Measurements from ENCODE around the gene FAM53B. TPM values are rescaled to one million over a fixed set of nuclear protein-coding genes. Genes with fewer than 3 reads are reported as not detected.

Gene FAM53B
- total and polyA plus RNA-seq, 4 experiments from 2014 or later = 7.3 to 60.7 (median 49.9) TPM

GRCh38 chr10:124644771-124645415 is 99.3 kb downstream of the FAM53B start:
- CTCF ChIA-PET (ENCODE audit: partially characterized antibody) = interaction anchor here (1.3 to 10.4 kb wide), 6 partner anchors 14 to 114 kb away, joined by 4 to 186 read pairs (median 27); no protein-coding TSS in a partner anchor
- Histone ChIP-seq H3K9me3 (ENCODE audit: control insufficient read depth in 1 of 2, low read length in 2 of 2) (no peaks in the 10 kb centered on the region), H3K36me3 (ENCODE audit: insufficient read depth, low read length) (peaks cover 12% of the 10 kb centered on the region), H3K4me3 (ENCODE audit: low read length in 2 of 2) (no peak overlapping the region), H3K4me1 (ENCODE audit: insufficient read depth, low read length) (peaks cover 95% of the 10 kb centered on the region), H3K27ac (ENCODE audit: low read depth, low read length) (peak overlapping the region; percentile 3), H3K27me3 (ENCODE audit: insufficient read depth, low read length) (no peaks in the 10 kb centered on the region)
- H3K4me3 Mint-ChIP-seq = peak overlapping the region in 3 of 8 donors; percentile 15 to 35 (median 35)
- peak in 1 of 5 donors; percentile 28 for DNase-seq
- H3K27me3 Mint-ChIP-seq = no peaks in the 10 kb centered on the region
- peaks cover 70 to 100% (median 90%) of the 10 kb centered on the region in 4 donors for H3K4me1 Mint-ChIP-seq
- H3K27ac Mint-ChIP-seq = peak overlapping the region; percentile 55 to 92 (median 77)
- intact Hi-C loops (cut with micrococcal nuclease) = no loop called here
- POLR2A ChIA-PET (ENCODE audit: partially characterized antibody) = interaction anchor here (1.0 to 15.2 kb wide), 7 partner anchors 16 to 96 kb away, joined by 3 to 439 read pairs (median 8); no protein-coding TSS in a partner anchor
- H3K36me3 Mint-ChIP-seq = peaks cover 7 to 26% of the 10 kb centered on the region in 2 donors
- H3K9me3 Mint-ChIP-seq = peaks cover 0 to 2% (median 0%) of the 10 kb centered on the region in 8 donors

GRCh38 chr10:124644236-124644635 is 99.9 kb downstream of the FAM53B start:
- H3K36me3 Mint-ChIP-seq = peaks cover 7 to 26% of the 10 kb centered on the region in 2 donors
- H3K36me3 ChIP-seq (ENCODE audit: insufficient read depth, low read length) = peaks cover 12% of the 10 kb centered on the region
- intact Hi-C loops (cut with micrococcal nuclease) = no loop called here
- H3K9me3 ChIP-seq (ENCODE audit: control insufficient read depth in 1 of 2, low read length in 2 of 2) = no peaks in the 10 kb centered on the region
- H3K27ac Mint-ChIP-seq = peak overlapping the region in 6 of 7 donors; percentile 59 to 92 (median 80)
- H3K4me1 Mint-ChIP-seq = peaks cover 68 to 100% (median 89%) of the 10 kb centered on the region in 4 donors
- peaks cover 0 to 2% (median 0%) of the 10 kb centered on the region in 8 donors for H3K9me3 Mint-ChIP-seq
- H3K4me1 ChIP-seq (ENCODE audit: insufficient read depth, low read length) = peaks cover 95% of the 10 kb centered on the region
- peak in 1 of 5 donors; percentile 13 for DNase-seq
- peak overlapping the region in 3 of 8 donors; percentile 17 to 42 (median 35) for H3K4me3 Mint-ChIP-seq
- ChIA-PET POLR2A (ENCODE audit: partially characterized antibody) (interaction anchor here (0.7 to 15.2 kb wide), 8 partner anchors 15 to 97 kb away, joined by 3 to 439 read pairs (median 4); no protein-coding TSS in a partner anchor), CTCF (ENCODE audit: partially characterized antibody) (interaction anchor here (1.2 to 10.4 kb wide), 8 partner anchors 18 to 114 kb away, joined by 3 to 186 read pairs (median 10); no protein-coding TSS in a partner anchor)
- H3K27me3 Mint-ChIP-seq = no peaks in the 10 kb centered on the region
- no peak overlapping the region for H3K4me3 ChIP-seq (ENCODE audit: low read length in 2 of 2)
- H3K27me3 ChIP-seq (ENCODE audit: insufficient read depth, low read length) = no peaks in the 10 kb centered on the region
- H3K27ac ChIP-seq (ENCODE audit: low read depth, low read length) = peak overlapping the region; percentile 0

- Mint-ChIP-seq H3K27ac (peak overlapping the region in 5 of 7 donors; percentile 59 to 95 (median 88)), H3K9me3 (peaks cover 0 to 2% (median 0%) of the 10 kb centered on the region in 8 donors), H3K36me3 (peaks cover 7 to 23% of the 10 kb centered on the region in 2 donors), H3K4me3 (peak overlapping the region in 1 of 8 donors; percentile 44), H3K27me3 (no peaks in the 10 kb centered on the region), H3K4me1 (peaks cover 60 to 100% (median 87%) of the 10 kb centered on the region in 4 donors)
- CTCF ChIA-PET (ENCODE audit: partially characterized antibody) = interaction anchor here (0.8 to 10.4 kb wide), 10 partner anchors 17 to 113 kb away, joined by 3 to 186 read pairs (median 8); no protein-coding TSS in a partner anchor
- Histone ChIP-seq H3K27ac (ENCODE audit: low read depth, low read length) (no peak overlapping the region), H3K4me1 (ENCODE audit: insufficient read depth, low read length) (peaks cover 95% of the 10 kb centered on the region), H3K27me3 (ENCODE audit: insufficient read depth, low read length) (no peaks in the 10 kb centered on the region), H3K9me3 (ENCODE audit: control insufficient read depth in 1 of 2, low read length in 2 of 2) (no peaks in the 10 kb centered on the region), H3K4me3 (ENCODE audit: low read length in 2 of 2) (no peak overlapping the region), H3K36me3 (ENCODE audit: insufficient read depth, low read length) (peaks cover 12% of the 10 kb centered on the region)
- intact Hi-C loops (cut with micrococcal nuclease) = no loop called here
- POLR2A ChIA-PET (ENCODE audit: partially characterized antibody) = interaction anchor here (0.8 to 15.2 kb wide), 7 partner anchors 14 to 98 kb away, joined by 3 to 439 read pairs (median 4); no protein-coding TSS in a partner anchor
- DNase-seq = peak in 1 of 5 donors; percentile 33
Measured at GRCh38 chr10:124643330-124644009, 100.7 kb downstream of the FAM53B start.

- peak overlapping the region in 5 of 8 donors; percentile 9 to 87 (median 41) for H3K4me3 Mint-ChIP-seq
- H3K4me1 Mint-ChIP-seq = peaks cover 60 to 100% (median 87%) of the 10 kb centered on the region in 4 donors
Measured at GRCh38 chr10:124642088-124642710, 102.0 kb downstream of the FAM53B start.

GRCh38 chr10:124641282-124642087 is 102.7 kb downstream of the FAM53B start:
- Histone ChIP-seq H3K9me3 (ENCODE audit: control insufficient read depth in 1 of 2, low read length in 2 of 2) (no peaks in the 10 kb centered on the region), H3K36me3 (ENCODE audit: insufficient read depth, low read length) (peaks cover 12% of the 10 kb centered on the region), H3K27ac (ENCODE audit: low read depth, low read length) (peak overlapping the region; percentile 36), H3K27me3 (ENCODE audit: insufficient read depth, low read length) (no peaks in the 10 kb centered on the region), H3K4me1 (ENCODE audit: insufficient read depth, low read length) (peaks cover 95% of the 10 kb centered on the region), H3K4me3 (ENCODE audit: low read length in 2 of 2) (peak overlapping the region in 1 of 2 donors; percentile 17)
- Mint-ChIP-seq H3K27ac (peak overlapping the region; percentile 89 to 97 (median 95)), H3K4me3 (peak overlapping the region; percentile 4 to 87 (median 81)), H3K9me3 (peaks cover 0 to 2% (median 0%) of the 10 kb centered on the region in 8 donors), H3K4me1 (peaks cover 58 to 100% (median 87%) of the 10 kb centered on the region in 4 donors), H3K27me3 (no peaks in the 10 kb centered on the region), H3K36me3 (peaks cover 7 to 20% of the 10 kb centered on the region in 2 donors)
- intact Hi-C loops (cut with micrococcal nuclease) = loop anchor here (1.0 kb wide), 1 partner anchor 14 kb away; no protein-coding TSS in a partner anchor
- POLR2A ChIA-PET (ENCODE audit: partially characterized antibody) = interaction anchor here (1.2 to 15.2 kb wide), 4 partner anchors 8 to 82 kb away, joined by 3 to 439 read pairs (median 46); no protein-coding TSS in a partner anchor
- peak in 4 of 5 donors; percentile 42 to 76 (median 52) for DNase-seq
- CTCF ChIA-PET (ENCODE audit: partially characterized antibody) = interaction anchor here (4.6 to 10.4 kb wide), 3 partner anchors 14 to 100 kb away, joined by 23 to 186 read pairs (median 33); no protein-coding TSS in a partner anchor

More at GRCh38 chr10:124642088-124642710, 102.0 kb downstream of the FAM53B start:
- Histone ChIP-seq H3K9me3 (ENCODE audit: control insufficient read depth in 1 of 2, low read length in 2 of 2) (no peaks in the 10 kb centered on the region), H3K4me1 (ENCODE audit: insufficient read depth, low read length) (peaks cover 95% of the 10 kb centered on the region), H3K27me3 (ENCODE audit: insufficient read depth, low read length) (no peaks in the 10 kb centered on the region), H3K36me3 (ENCODE audit: insufficient read depth, low read length) (peaks cover 12% of the 10 kb centered on the region), H3K4me3 (ENCODE audit: low read length in 2 of 2) (no peak overlapping the region), H3K27ac (ENCODE audit: low read depth, low read length) (peak overlapping the region; percentile 36)
- Mint-ChIP-seq H3K27me3 (no peaks in the 10 kb centered on the region), H3K36me3 (peaks cover 7 to 16% of the 10 kb centered on the region in 2 donors), H3K9me3 (peaks cover 0 to 2% (median 0%) of the 10 kb centered on the region in 8 donors), H3K27ac (peak overlapping the region; percentile 80 to 96 (median 95))
- CTCF ChIA-PET (ENCODE audit: partially characterized antibody) = interaction anchor here (1.3 to 10.4 kb wide), 4 partner anchors 46 to 99 kb away, joined by 3 to 186 read pairs (median 15); no protein-coding TSS in a partner anchor
- intact Hi-C loops (cut with micrococcal nuclease) = no loop called here
- DNase-seq = peak in 1 of 5 donors; percentile 29
- POLR2A ChIA-PET (ENCODE audit: partially characterized antibody) = interaction anchor here (1.1 to 15.2 kb wide), 2 partner anchors 27 to 157 kb away, joined by 3 to 439 read pairs; no protein-coding TSS in a partner anchor

All from CD4-positive, alpha-beta memory T cell (primary cell).